ENCODE results near the gene FARSB.

DNA sequence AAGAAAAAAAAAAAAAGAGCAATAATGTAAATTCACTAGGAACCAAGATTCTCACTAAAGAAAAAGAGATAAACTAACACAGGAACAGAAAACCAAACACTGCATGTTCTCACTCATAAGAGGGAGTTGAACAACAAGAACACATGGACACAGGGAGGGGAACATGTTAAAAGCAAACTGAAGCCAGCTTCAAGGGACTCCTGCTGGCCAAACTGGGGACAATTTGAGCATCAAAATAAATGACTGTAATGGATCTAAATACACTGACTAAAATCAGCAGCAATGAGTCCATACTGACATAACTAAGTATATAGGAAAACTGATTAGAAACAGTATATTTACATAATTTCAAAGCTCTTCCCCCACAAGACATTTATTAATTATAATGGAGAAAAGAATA is 73.0 kb downstream of the FARSB start:
- TF ChIP-seq, protein P1, sequence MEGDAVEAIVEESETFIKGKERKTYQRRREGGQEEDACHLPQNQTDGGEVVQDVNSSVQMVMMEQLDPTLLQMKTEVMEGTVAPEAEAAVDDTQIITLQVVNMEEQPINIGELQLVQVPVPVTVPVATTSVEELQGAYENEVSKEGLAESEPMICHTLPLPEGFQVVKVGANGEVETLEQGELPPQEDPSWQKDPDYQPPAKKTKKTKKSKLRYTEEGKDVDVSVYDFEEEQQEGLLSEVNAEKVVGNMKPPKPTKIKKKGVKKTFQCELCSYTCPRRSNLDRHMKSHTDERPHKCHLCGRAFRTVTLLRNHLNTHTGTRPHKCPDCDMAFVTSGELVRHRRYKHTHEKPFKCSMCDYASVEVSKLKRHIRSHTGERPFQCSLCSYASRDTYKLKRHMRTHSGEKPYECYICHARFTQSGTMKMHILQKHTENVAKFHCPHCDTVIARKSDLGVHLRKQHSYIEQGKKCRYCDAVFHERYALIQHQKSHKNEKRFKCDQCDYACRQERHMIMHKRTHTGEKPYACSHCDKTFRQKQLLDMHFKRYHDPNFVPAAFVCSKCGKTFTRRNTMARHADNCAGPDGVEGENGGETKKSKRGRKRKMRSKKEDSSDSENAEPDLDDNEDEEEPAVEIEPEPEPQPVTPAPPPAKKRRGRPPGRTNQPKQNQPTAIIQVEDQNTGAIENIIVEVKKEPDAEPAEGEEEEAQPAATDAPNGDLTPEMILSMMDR (IDR thresholded peaks at IDR 0.05), result peak in 2 of 7 experiments; percentile 10 to 12
- no peak for TF ChIP-seq POLR2A (IDR thresholded peaks at IDR 0.05)

Measured in body of pancreas (tissue), 4 donors.